HepG2 (cell line): Measurements from ENCODE around the gene TAAR1. TPM values are rescaled to one million over a fixed set of nuclear protein-coding genes. Genes with fewer than 3 reads are reported as not detected.

Source experiments
- ATAC-seq: fragments of 200-7000 bp; cut with Tn5 transposase; 3 replicates; pipeline ENCODE4 v1.9.1; 2020; ENCODE audit warnings: mild to moderate bottlenecking, moderate library complexity
- BruUV-seq: library from RNA; stranded (reverse); fragments of 400-500 nt; replicated peaks from 2 replicates; lab custom pipeline; 2021; lab: Mats Ljungman, UMichigan
- CTCF ChIA-PET: fragments of 300-600 bp; formaldehyde crosslinking; extraction: SDS; loops from one replicate; lab custom pipeline; 2021; ENCODE audit warnings: low total read pairs, inconsistent platforms, low intra/inter-chr PET ratio; lab: Yijun Ruan, JAX
- POLR2A ChIA-PET: fragments of 350-600 bp; sonication (Branson Sonifier 250); formaldehyde crosslinking; loops from one replicate; lab custom pipeline; 2020; ENCODE audit warnings: antibody characterized with exemption, inconsistent platforms; lab: Yijun Ruan, JAX
- DNase-seq: peaks from one replicate; pipeline ENCODE4 v3.0.0-alpha.2; 2015; ENCODE audit warnings: low spot score
- FAIRE-seq: peaks from 3 replicates; lab custom pipeline; 2011; peaks lifted over from hg19 to GRCh38; lab: Jason Lieb, UNC
- H2AFZ ChIP-seq: one replicate; pipeline ENCODE4 v1.6.1; 2011; ENCODE audit warnings: low read length, inconsistent platforms
- H3K27ac ChIP-seq: fragments of 300-600 bp; 3 replicates; pipeline ENCODE4 v1.8.0; 2011; ENCODE audit warnings: mixed run types, mild to moderate bottlenecking, mixed read lengths, low read length, inconsistent platforms; ENCODE audit not compliant: insufficient read depth; ENCODE audit errors: extremely low read length
- H3K27me3 ChIP-seq, 2 experiments: fragments of 200-600 bp in 1 of 2; 2 replicates in 1 of 2; 3 replicates in 1 of 2; pipeline versions ENCODE4 v1.6.0 to v1.8.0; 2011; ENCODE audit warnings: low read length in 2 of 2, mild to moderate bottlenecking in 2 of 2, moderate library complexity in 2 of 2, inconsistent platforms in 1 of 2; ENCODE audit not compliant: insufficient read depth in 2 of 2, control insufficient read depth in 1 of 2
- H3K36me3 ChIP-seq, 2 experiments: fragments of 200-600 bp in 1 of 2; replicated peaks in 1 of 2; 2 replicates in 1 of 2; 3 replicates in 1 of 2; pipeline versions ENCODE4 v1.5.1 to v1.8.0; 2011; ENCODE audit warnings: low read length in 2 of 2, inconsistent platforms in 1 of 2; ENCODE audit not compliant: insufficient read depth in 2 of 2, control insufficient read depth in 1 of 2
- H3K4me1 ChIP-seq: 2 replicates; pipeline ENCODE4 v1.5.1; 2012; ENCODE audit warnings: low read length, inconsistent platforms; ENCODE audit not compliant: insufficient read depth
- H3K4me2 ChIP-seq: 2 replicates; pipeline ENCODE4 v1.6.0; 2011; ENCODE audit warnings: low read depth, low read length, inconsistent platforms
- H3K4me3 ChIP-seq, 3 experiments: fragments of 200-600 bp in 1 of 3; sonication (generic), shearing (Covaris generic) in 1 of 3; replicated peaks in 1 of 3; 2 replicates each; pipeline ENCODE4 v1.5.1; 2011 to 2016; ENCODE audit warnings: low read length in 3 of 3, inconsistent platforms in 2 of 3, low read depth in 2 of 3, mild to moderate bottlenecking in 2 of 3, control low read depth in 1 of 3, mixed read lengths in 1 of 3; ENCODE audit not compliant: insufficient read depth in 1 of 3
- H3K79me2 ChIP-seq: one replicate; pipeline ENCODE4 v1.6.1; 2011; ENCODE audit warnings: low read length, inconsistent platforms; ENCODE audit not compliant: insufficient read depth
- H3K9ac ChIP-seq: 2 replicates; pipeline ENCODE4 v1.6.0; 2011; ENCODE audit warnings: mild to moderate bottlenecking, low read depth, low read length, inconsistent platforms; ENCODE audit not compliant: insufficient read depth
- H3K9me3 ChIP-seq: 2 replicates; pipeline ENCODE4 v1.5.1; 2012; ENCODE audit warnings: mild to moderate bottlenecking, low read length
- H4K20me1 ChIP-seq: 2 replicates; pipeline ENCODE4 v1.6.0; 2011; ENCODE audit warnings: inconsistent platforms, mild to moderate bottlenecking, low read length, moderate library complexity; ENCODE audit not compliant: insufficient read depth
- FLYWCH1 ChIP-seq: sonication (generic); formaldehyde crosslinking; IDR thresholded peaks from 2 replicates; pipeline ENCODE4 v1.8.1; 2023; ENCODE audit warnings: mild to moderate bottlenecking, missing genetic modification reagents
- NFKBIZ ChIP-seq: IDR thresholded peaks from 2 replicates; pipeline ENCODE4 v1.6.1; 2018; ENCODE audit warnings: missing genetic modification reagents, missing compliant biosample characterization
- PCBP1 ChIP-seq: fragments of 200-400 bp; formaldehyde crosslinking; IDR thresholded peaks from 2 replicates; pipeline ENCODE4 v1.6.1; 2017; ENCODE audit warnings: mild to moderate bottlenecking, low read depth, low read length, borderline replicate concordance
- RXRB ChIP-seq: IDR thresholded peaks from 2 replicates; pipeline ENCODE4 v1.6.1; 2016; ENCODE audit warnings: borderline replicate concordance, missing genetic modification reagents, missing compliant biosample characterization
- TGIF2 ChIP-seq: IDR thresholded peaks from 2 replicates; pipeline ENCODE4 v1.6.1; 2016; ENCODE audit warnings: control low read depth, missing compliant biosample characterization
- ZFP36L1 ChIP-seq: sonication (generic); formaldehyde crosslinking; IDR thresholded peaks from 2 replicates; pipeline ENCODE4 v1.8.0; 2022; ENCODE audit warnings: mild to moderate bottlenecking, missing genetic modification reagents, moderate library complexity
- ZNF136 ChIP-seq: sonication (generic); formaldehyde crosslinking; IDR thresholded peaks from 2 replicates; pipeline ENCODE4 v1.8.1; 2022; ENCODE audit warnings: low read depth, mild to moderate bottlenecking, moderate library complexity, missing genetic modification reagents
- ZNF256 ChIP-seq: sonication (generic); formaldehyde crosslinking; conservative IDR thresholded peaks from 2 replicates; pipeline ENCODE4 v1.4.0; 2020; ENCODE audit warnings: missing genetic modification reagents
- ZNF577 ChIP-seq: sonication (generic); formaldehyde crosslinking; IDR thresholded peaks from 2 replicates; pipeline ENCODE4 v1.4.0; 2020; ENCODE audit warnings: mild to moderate bottlenecking, low read depth, missing genetic modification reagents, borderline replicate concordance
- ZNF737 ChIP-seq: sonication (generic); formaldehyde crosslinking; IDR thresholded peaks from 2 replicates; pipeline ENCODE4 v1.5.0; 2020; ENCODE audit warnings: missing genetic modification reagents, mild to moderate bottlenecking, borderline replicate concordance
- WGBS: methylation state at CpG from one replicate; pipeline ENCODE4 v1.1.6; 2017; ENCODE audit warnings: low lambda C conversion rate; 5-methylcytosine and 5-hydroxymethylcytosine counted together
- in situ Hi-C: cut with HindIII; loops from 2 replicates; pipeline ENCODE4 v1.10.0; 2017; ENCODE audit warnings: low pct_unique_long_range_greater_than_20kb; ENCODE audit not compliant: extremely low pct_ligation_motif_present
- intact Hi-C: fragments of 100-400 bp; cut with micrococcal nuclease; formaldehyde crosslinking; loops from one replicate; pipeline ENCODE4 v1.10.0; 2022; ENCODE audit not compliant: unreplicated experiment
- polyA plus RNA-seq, 8 experiments: library from polyadenylated mRNA; depleted of rRNA in 3 of 8; stranded (reverse) in 7 of 8; unstranded in 1 of 8; fragments of >200 nt; fragmentation: Illumina TruSeq in 4 of 8; extraction: Trizol in 4 of 8; gene quantifications; 2 replicates each; pipeline versions ENCODE4 v1.2.1 to v1.2.3, GENCODE V29; 2011 to 2016; ENCODE audit warnings: low read depth in 4 of 8, missing spikeins in 1 of 8, mixed read lengths in 1 of 8; ENCODE audit not compliant: insufficient read depth in 1 of 8
- total RNA-seq, 5 experiments: library from RNA; depleted of rRNA; stranded (reverse); fragments of >200 nt; fragmentation: Illumina TruSeq; extraction: Trizol; gene quantifications; 2 replicates each; pipeline ENCODE4 v1.2.3, GENCODE V29; 2016; ENCODE audit warnings: low read depth in 1 of 5
- TF ChIP-seq, protein P1 (sequence below): sonication (generic); formaldehyde crosslinking; IDR thresholded peaks from 2 replicates; pipeline ENCODE4 v1.4.0; 2020; ENCODE audit warnings: missing genetic modification reagents
- TF ChIP-seq, protein P2 (sequence below), 2 experiments: fragments of 450-650 bp in 1 of 2; sonication (generic) in 1 of 2; formaldehyde crosslinking; IDR thresholded peaks; 2 replicates each; pipeline versions ENCODE4 v1.5.0 to v1.8.0; 2020 to 2022; ENCODE audit warnings: mild to moderate bottlenecking in 1 of 2, missing genetic modification reagents in 1 of 2
- TF ChIP-seq, protein P3 (sequence below): sonication (generic); formaldehyde crosslinking; IDR thresholded peaks from 2 replicates; pipeline ENCODE4 v1.5.1; 2020; ENCODE audit warnings: mild to moderate bottlenecking, moderate library complexity, missing genetic modification reagents
- TF ChIP-seq, protein P4 (sequence below): sonication (generic); formaldehyde crosslinking; IDR thresholded peaks from 2 replicates; pipeline ENCODE4 v1.4.0; 2020; ENCODE audit warnings: missing genetic modification reagents, borderline replicate concordance
- TF ChIP-seq, protein P5 (sequence below): sonication (generic); formaldehyde crosslinking; IDR thresholded peaks from 2 replicates; pipeline ENCODE4 v1.4.0; 2020; ENCODE audit warnings: low read depth, mild to moderate bottlenecking, missing genetic modification reagents
- TF ChIP-seq, protein P6 (sequence below): IDR thresholded peaks from 2 replicates; pipeline ENCODE4 v1.6.1; 2016; ENCODE audit warnings: low read depth, borderline replicate concordance

Gene TAAR1
- total and polyA plus RNA-seq, 2 of the 13 experiments (the other 11 are each of a cell fraction or from before 2014, with no cell fraction given), result not detected

DNA sequence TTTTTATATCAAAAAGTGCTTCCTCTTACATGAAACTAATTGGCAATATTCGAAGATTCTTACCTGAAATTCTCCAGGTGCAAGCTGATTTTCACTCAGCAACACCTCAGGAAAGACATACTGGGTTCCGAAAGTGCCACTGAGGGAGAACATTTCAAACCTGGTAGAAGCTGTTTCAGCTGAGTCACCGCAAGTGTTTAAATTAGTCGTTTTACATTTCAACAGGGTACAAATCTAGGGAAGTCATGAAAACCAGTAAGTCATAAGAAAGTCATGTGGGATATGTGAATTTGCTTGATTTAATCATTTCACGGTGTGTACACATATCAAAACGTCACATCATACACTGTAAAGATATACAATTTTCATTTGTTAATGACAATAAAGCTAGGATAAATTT lies 25.3 kb upstream of the TAAR1 start:
- Histone ChIP-seq H2AFZ (no peak overlapping the region), H3K36me3 (no peaks in the 10 kb centered on the region), H3K4me3 (no peak overlapping the region), H3K9me3 (no peaks in the 10 kb centered on the region), H3K4me2 (no peak overlapping the region), H3K9ac (no peak overlapping the region), H4K20me1 (no peaks in the 10 kb centered on the region), H3K79me2 (no peaks in the 10 kb centered on the region), H3K4me1 (no peaks in the 10 kb centered on the region), H3K27me3 (peaks cover 1 to 6% of the 10 kb centered on the region in 2 experiments; a peak in 1 of 5 replicates), H3K27ac (no peak overlapping the region)
- FAIRE-seq (no peak), ATAC-seq (no peak), DNase-seq (no peak)
- 31% methylated on average over 6 of the region's 6 CpGs for WGBS
- no TSS peak for BruUV-seq
- ChIA-PET CTCF (no interaction called here), POLR2A (no interaction called here)
- in situ Hi-C loops, result no loop called here
- intact Hi-C loops, result no loop called here
- TF ChIP-seq, protein P1, sequence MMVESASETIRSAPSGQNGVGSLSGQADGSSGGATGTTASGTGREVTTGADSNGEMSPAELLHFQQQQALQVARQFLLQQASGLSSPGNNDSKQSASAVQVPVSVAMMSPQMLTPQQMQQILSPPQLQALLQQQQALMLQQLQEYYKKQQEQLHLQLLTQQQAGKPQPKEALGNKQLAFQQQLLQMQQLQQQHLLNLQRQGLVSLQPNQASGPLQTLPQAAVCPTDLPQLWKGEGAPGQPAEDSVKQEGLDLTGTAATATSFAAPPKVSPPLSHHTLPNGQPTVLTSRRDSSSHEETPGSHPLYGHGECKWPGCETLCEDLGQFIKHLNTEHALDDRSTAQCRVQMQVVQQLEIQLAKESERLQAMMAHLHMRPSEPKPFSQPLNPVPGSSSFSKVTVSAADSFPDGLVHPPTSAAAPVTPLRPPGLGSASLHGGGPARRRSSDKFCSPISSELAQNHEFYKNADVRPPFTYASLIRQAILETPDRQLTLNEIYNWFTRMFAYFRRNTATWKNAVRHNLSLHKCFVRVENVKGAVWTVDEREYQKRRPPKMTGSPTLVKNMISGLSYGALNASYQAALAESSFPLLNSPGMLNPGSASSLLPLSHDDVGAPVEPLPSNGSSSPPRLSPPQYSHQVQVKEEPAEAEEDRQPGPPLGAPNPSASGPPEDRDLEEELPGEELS (CRISPR knock-in tag), result no peak
- TF ChIP-seq PCBP1, result no peak
- TF ChIP-seq, protein P2, sequence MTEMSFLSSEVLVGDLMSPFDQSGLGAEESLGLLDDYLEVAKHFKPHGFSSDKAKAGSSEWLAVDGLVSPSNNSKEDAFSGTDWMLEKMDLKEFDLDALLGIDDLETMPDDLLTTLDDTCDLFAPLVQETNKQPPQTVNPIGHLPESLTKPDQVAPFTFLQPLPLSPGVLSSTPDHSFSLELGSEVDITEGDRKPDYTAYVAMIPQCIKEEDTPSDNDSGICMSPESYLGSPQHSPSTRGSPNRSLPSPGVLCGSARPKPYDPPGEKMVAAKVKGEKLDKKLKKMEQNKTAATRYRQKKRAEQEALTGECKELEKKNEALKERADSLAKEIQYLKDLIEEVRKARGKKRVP (CRISPR knock-in tag; IDR thresholded peaks at IDR 0.05), result no peak
- no peak for TF ChIP-seq ZNF256 (CRISPR knock-in tag)
- no peak for TF ChIP-seq ZNF737 (CRISPR knock-in tag)
- TF ChIP-seq NFKBIZ, result no peak
- TF ChIP-seq TGIF2 (CRISPR knock-in tag), result no peak
- no peak for TF ChIP-seq FLYWCH1 (CRISPR knock-in tag)
- TF ChIP-seq, protein P3, sequence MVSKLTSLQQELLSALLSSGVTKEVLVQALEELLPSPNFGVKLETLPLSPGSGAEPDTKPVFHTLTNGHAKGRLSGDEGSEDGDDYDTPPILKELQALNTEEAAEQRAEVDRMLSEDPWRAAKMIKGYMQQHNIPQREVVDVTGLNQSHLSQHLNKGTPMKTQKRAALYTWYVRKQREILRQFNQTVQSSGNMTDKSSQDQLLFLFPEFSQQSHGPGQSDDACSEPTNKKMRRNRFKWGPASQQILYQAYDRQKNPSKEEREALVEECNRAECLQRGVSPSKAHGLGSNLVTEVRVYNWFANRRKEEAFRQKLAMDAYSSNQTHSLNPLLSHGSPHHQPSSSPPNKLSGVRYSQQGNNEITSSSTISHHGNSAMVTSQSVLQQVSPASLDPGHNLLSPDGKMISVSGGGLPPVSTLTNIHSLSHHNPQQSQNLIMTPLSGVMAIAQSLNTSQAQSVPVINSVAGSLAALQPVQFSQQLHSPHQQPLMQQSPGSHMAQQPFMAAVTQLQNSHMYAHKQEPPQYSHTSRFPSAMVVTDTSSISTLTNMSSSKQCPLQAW, result no peak
- TF ChIP-seq ZNF577, result no peak
- no peak for TF ChIP-seq ZNF136 (CRISPR knock-in tag)
- TF ChIP-seq, protein P4, sequence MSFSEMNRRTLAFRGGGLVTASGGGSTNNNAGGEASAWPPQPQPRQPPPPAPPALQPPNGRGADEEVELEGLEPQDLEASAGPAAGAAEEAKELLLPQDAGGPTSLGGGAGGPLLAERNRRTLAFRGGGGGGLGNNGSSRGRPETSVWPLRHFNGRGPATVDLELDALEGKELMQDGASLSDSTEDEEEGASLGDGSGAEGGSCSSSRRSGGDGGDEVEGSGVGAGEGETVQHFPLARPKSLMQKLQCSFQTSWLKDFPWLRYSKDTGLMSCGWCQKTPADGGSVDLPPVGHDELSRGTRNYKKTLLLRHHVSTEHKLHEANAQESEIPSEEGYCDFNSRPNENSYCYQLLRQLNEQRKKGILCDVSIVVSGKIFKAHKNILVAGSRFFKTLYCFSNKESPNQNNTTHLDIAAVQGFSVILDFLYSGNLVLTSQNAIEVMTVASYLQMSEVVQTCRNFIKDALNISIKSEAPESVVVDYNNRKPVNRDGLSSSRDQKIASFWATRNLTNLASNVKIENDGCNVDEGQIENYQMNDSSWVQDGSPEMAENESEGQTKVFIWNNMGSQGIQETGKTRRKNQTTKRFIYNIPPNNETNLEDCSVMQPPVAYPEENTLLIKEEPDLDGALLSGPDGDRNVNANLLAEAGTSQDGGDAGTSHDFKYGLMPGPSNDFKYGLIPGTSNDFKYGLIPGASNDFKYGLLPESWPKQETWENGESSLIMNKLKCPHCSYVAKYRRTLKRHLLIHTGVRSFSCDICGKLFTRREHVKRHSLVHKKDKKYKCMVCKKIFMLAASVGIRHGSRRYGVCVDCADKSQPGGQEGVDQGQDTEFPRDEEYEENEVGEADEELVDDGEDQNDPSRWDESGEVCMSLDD (CRISPR knock-in tag), result no peak
- no peak for TF ChIP-seq RXRB (CRISPR knock-in tag)
- TF ChIP-seq, protein P5, sequence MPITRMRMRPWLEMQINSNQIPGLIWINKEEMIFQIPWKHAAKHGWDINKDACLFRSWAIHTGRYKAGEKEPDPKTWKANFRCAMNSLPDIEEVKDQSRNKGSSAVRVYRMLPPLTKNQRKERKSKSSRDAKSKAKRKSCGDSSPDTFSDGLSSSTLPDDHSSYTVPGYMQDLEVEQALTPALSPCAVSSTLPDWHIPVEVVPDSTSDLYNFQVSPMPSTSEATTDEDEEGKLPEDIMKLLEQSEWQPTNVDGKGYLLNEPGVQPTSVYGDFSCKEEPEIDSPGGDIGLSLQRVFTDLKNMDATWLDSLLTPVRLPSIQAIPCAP (CRISPR knock-in tag), result no peak
- TF ChIP-seq, protein P6, sequence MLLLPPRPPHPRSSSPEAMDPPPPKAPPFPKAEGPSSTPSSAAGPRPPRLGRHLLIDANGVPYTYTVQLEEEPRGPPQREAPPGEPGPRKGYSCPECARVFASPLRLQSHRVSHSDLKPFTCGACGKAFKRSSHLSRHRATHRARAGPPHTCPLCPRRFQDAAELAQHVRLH, result no peak
- TF ChIP-seq ZFP36L1 (CRISPR knock-in tag), result no peak
